Endothelial cell of umbilical vein (primary cell): ENCODE results near the gene ZNF143. TPM values are rescaled to one million over a fixed set of nuclear protein-coding genes. Genes with fewer than 3 reads are reported as not detected.

Experiments
- BruUV-seq: library from RNA; stranded (reverse); fragments of 400-500 nt; replicated peaks from 2 replicates; lab custom pipeline; 2021; lab: Mats Ljungman, UMichigan
- CTCF ChIA-PET: fragments of 300-600, 350-600 bp; sonication (Branson Sonifier 250); formaldehyde crosslinking; loops from one replicate; lab custom pipeline; 2021; ENCODE audit warnings: antibody characterized with exemption, inconsistent platforms; lab: Charles Lee
- POLR2A ChIA-PET: fragments of 300-600, 350-600 bp; sonication (Branson Sonifier 250); formaldehyde crosslinking; loops from one replicate; lab custom pipeline; 2021; ENCODE audit warnings: antibody characterized with exemption, inconsistent platforms; lab: Charles Lee
- DNase-seq: peaks from one replicate; pipeline ENCODE4 v3.0.0-alpha.2; 2011; ENCODE audit warnings: low read depth, low spot score
- FAIRE-seq: peaks from 2 replicates; lab custom pipeline; 2011; peaks lifted over from hg19 to GRCh38; lab: Jason Lieb, UNC
- H2AFZ ChIP-seq: 2 replicates; pipeline ENCODE4 v1.6.0; 2012; ENCODE audit warnings: low read depth, low read length, control low read depth, inconsistent platforms
- H3K27ac ChIP-seq: 2 replicates; pipeline ENCODE4 v1.5.1; 2011; ENCODE audit warnings: low read depth, mild to moderate bottlenecking, control low read depth, low read length, moderate library complexity; ENCODE audit not compliant: insufficient read depth
- H3K27me3 ChIP-seq, 2 experiments: 2 replicates each; pipeline versions ENCODE4 v1.6.0 to v1.6.1; 2011; ENCODE audit warnings: low read length in 2 of 2, mixed read lengths in 1 of 2; ENCODE audit not compliant: control insufficient read depth in 2 of 2, insufficient read depth in 2 of 2
- H3K36me3 ChIP-seq, 2 experiments: 2 replicates in 1 of 2; 3 replicates in 1 of 2; pipeline ENCODE4 v1.5.1; 2011; ENCODE audit warnings: low read length in 2 of 2, mild to moderate bottlenecking in 1 of 2, moderate library complexity in 1 of 2; ENCODE audit not compliant: control insufficient read depth in 2 of 2, insufficient read depth in 2 of 2; ENCODE audit errors: extremely low read depth in 1 of 2
- H3K4me1 ChIP-seq: 3 replicates; pipeline ENCODE4 v1.5.1; 2011; ENCODE audit warnings: mild to moderate bottlenecking, low read length; ENCODE audit not compliant: control insufficient read depth, insufficient read depth; ENCODE audit errors: extremely low read depth
- H3K4me2 ChIP-seq: 2 replicates; pipeline ENCODE4 v1.6.1; 2011; ENCODE audit warnings: low read length, control low read depth, mixed read lengths; ENCODE audit not compliant: insufficient read depth
- H3K4me3 ChIP-seq, 3 experiments: fragments of 200-600 bp in 1 of 3; sonication (generic), shearing (Covaris generic) in 1 of 3; replicated peaks in 1 of 3; 2 replicates each; pipeline ENCODE4 v1.5.1; 2011 to 2016; ENCODE audit warnings: control low read depth in 3 of 3, low read length in 3 of 3, mild to moderate bottlenecking in 2 of 3, inconsistent platforms in 1 of 3, low read depth in 1 of 3, moderate library complexity in 1 of 3; ENCODE audit not compliant: insufficient read depth in 1 of 3
- H3K79me2 ChIP-seq: 2 replicates; pipeline ENCODE4 v1.6.0; 2012; ENCODE audit warnings: low read length, inconsistent platforms; ENCODE audit not compliant: control insufficient read depth, insufficient read depth
- H3K9ac ChIP-seq: replicated peaks from 2 replicates; pipeline ENCODE3; 2011; ENCODE audit warnings: low read length, control low read depth; ENCODE audit not compliant: insufficient read depth; ENCODE audit errors: extremely low read depth
- H3K9me1 ChIP-seq: replicated peaks from 3 replicates; pipeline ENCODE4 v1.6.0; 2011; ENCODE audit warnings: mild to moderate bottlenecking, low read length; ENCODE audit not compliant: control insufficient read depth, insufficient read depth; ENCODE audit errors: extremely low read depth
- H3K9me3 ChIP-seq: replicated peaks from 2 replicates; pipeline ENCODE4 v1.5.1; 2012; ENCODE audit warnings: low read length, inconsistent platforms; ENCODE audit not compliant: control insufficient read depth, insufficient read depth
- H4K20me1 ChIP-seq: replicated peaks from 2 replicates; pipeline ENCODE3; 2011; ENCODE audit warnings: mild to moderate bottlenecking, low read length; ENCODE audit not compliant: control insufficient read depth, insufficient read depth; ENCODE audit errors: extremely low read depth
- FOS ChIP-seq: IDR thresholded peaks from 2 replicates; pipeline ENCODE4 v1.6.1; 2011; ENCODE audit warnings: mild to moderate bottlenecking, low read length, moderate library complexity, borderline replicate concordance; ENCODE audit not compliant: insufficient read depth
- GATA2 ChIP-seq: IDR thresholded peaks from 2 replicates; pipeline ENCODE4 v1.7.0; 2011; ENCODE audit warnings: low read depth, mild to moderate bottlenecking, moderate library complexity, mixed read lengths, low read length; ENCODE audit not compliant: insufficient read length, insufficient read depth
- JUN ChIP-seq: IDR thresholded peaks from 2 replicates; pipeline ENCODE4 v1.6.1; 2011; ENCODE audit warnings: borderline replicate concordance, low read depth; ENCODE audit not compliant: insufficient read length, insufficient read depth
- POLR2A ChIP-seq: IDR thresholded peaks from 2 replicates; pipeline ENCODE4 v1.6.1; 2012; ENCODE audit warnings: low read depth, mild to moderate bottlenecking, control low read depth, low read length
- POLR2AphosphoS5 ChIP-seq: IDR thresholded peaks from 2 replicates; pipeline ENCODE4 v1.6.1; 2012; ENCODE audit warnings: low read depth, mild to moderate bottlenecking, control low read depth, low read length, moderate library complexity; ENCODE audit not compliant: insufficient read depth
- dilution Hi-C: fragments of 300-500 bp; cut with MboI; formaldehyde crosslinking; loops from one replicate; pipeline ENCODE4 v1.15.0; 2019; ENCODE audit warnings: low sequenced_read_pairs; ENCODE audit not compliant: extremely low pct_ligation_motif_present
- intact Hi-C: fragments of 100-400 bp; cut with micrococcal nuclease; formaldehyde crosslinking; loops from one replicate; pipeline ENCODE4 v1.10.0; 2022
- polyA plus RNA-seq, 4 experiments: library from polyadenylated mRNA; depleted of rRNA in 3 of 4; stranded (reverse) in 3 of 4; unstranded in 1 of 4; fragments of >200 nt; gene quantifications; 2 replicates each; pipeline versions ENCODE4 v1.2.1 to v1.2.3, GENCODE V29; 2011 to 2012; ENCODE audit warnings: missing spikeins in 1 of 4
- total RNA-seq: library from RNA; stranded (reverse); gene quantifications from 2 replicates; pipeline ENCODE4 v1.2.3, GENCODE V29; 2021
- TF ChIP-seq, protein P1 (sequence below): IDR thresholded peaks from 2 replicates; pipeline ENCODE4 v1.6.1; 2011; ENCODE audit not compliant: insufficient read depth, insufficient read length
- TF ChIP-seq, protein P2 (sequence below), 2 donors: IDR thresholded peaks; 1 replicate in 1 of 2; 2 replicates in 1 of 2; pipeline ENCODE4 v1.5.1; 2011; ENCODE audit warnings: low read length in 2 of 2, mild to moderate bottlenecking in 2 of 2, moderate library complexity in 2 of 2, control low read depth in 1 of 2, inconsistent platforms in 1 of 2, low read depth in 1 of 2; ENCODE audit not compliant: insufficient read depth in 1 of 2; ENCODE audit errors: extremely low read depth in 1 of 2

Gene ZNF143
- total and polyA plus RNA-seq, 2 donors (not counting 3 experiments of a cell fraction or from before 2014, with no cell fraction given) = 19.0 to 29.8 TPM

DNA sequence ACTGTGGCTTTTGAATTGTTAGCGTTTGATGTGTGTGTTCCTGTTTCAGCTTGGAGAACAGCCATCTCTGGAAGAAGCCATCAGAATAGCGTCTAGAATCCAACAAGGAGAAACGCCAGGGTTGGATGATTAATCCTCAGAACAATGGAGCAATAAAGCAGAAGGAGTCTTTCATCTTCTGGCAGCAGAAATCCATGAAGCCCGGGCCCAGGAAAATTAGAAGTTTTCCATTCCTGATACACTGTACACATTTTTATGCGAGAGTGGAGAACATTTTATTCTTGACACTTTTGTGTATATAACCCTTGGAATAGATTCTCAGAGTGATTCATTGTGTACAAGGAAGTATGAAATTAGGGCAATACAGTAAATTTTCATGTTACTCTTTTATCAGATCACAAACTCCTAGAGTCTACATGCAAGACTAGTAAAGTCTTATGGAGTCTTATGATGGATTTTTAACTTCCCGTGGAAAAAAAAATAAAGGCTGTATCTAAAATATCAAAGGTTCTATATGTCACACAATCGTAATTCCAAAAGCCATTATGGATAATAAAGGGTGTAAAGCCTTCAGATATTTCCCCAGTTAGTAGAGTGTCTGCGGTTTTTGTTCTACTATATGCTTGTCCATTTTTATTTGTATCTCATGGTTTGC is 66.8 kb downstream of the ZNF143 start:
- intact Hi-C loops = loop anchor here (1.0 to 10.0 kb wide), 4 partner anchors 39 to 797 kb away; partner anchors contain the start of gene ZNF143
- no peaks in the 10 kb centered on the region for H3K79me2 ChIP-seq
- no TSS peak for BruUV-seq
- H3K9me1 ChIP-seq = no peaks in the 10 kb centered on the region
- H3K36me3 ChIP-seq = no peaks in the 10 kb centered on the region
- DNase-seq = peak; percentile 96
- ChIA-PET CTCF (interaction anchor here (1.0 to 1.2 kb wide), 5 partner anchors 10 to 49 kb away, joined by 3 to 5 read pairs (median 3); no protein-coding TSS in a partner anchor), POLR2A (interaction anchor here (1.2 to 1.4 kb wide), 2 partner anchors 24 to 67 kb away, joined by 3 to 4 read pairs; partner anchors contain the start of gene ZNF143)
- FAIRE-seq = peak; percentile 99
- H4K20me1 ChIP-seq = no peaks in the 10 kb centered on the region
- H3K9ac ChIP-seq = peak overlapping the region; percentile 71
- H3K4me1 ChIP-seq = peaks cover 27% of the 10 kb centered on the region
- H2AFZ ChIP-seq = peak overlapping the region; percentile 69
- TF ChIP-seq POLR2A = peak; percentile 21
- TF ChIP-seq, protein P1, sequence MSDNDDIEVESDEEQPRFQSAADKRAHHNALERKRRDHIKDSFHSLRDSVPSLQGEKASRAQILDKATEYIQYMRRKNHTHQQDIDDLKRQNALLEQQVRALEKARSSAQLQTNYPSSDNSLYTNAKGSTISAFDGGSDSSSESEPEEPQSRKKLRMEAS = no peak
- peak; percentile 39 for TF ChIP-seq JUN
- peak; percentile 25 for TF ChIP-seq GATA2
- peak; percentile 40 for TF ChIP-seq FOS
- TF ChIP-seq, protein P2, sequence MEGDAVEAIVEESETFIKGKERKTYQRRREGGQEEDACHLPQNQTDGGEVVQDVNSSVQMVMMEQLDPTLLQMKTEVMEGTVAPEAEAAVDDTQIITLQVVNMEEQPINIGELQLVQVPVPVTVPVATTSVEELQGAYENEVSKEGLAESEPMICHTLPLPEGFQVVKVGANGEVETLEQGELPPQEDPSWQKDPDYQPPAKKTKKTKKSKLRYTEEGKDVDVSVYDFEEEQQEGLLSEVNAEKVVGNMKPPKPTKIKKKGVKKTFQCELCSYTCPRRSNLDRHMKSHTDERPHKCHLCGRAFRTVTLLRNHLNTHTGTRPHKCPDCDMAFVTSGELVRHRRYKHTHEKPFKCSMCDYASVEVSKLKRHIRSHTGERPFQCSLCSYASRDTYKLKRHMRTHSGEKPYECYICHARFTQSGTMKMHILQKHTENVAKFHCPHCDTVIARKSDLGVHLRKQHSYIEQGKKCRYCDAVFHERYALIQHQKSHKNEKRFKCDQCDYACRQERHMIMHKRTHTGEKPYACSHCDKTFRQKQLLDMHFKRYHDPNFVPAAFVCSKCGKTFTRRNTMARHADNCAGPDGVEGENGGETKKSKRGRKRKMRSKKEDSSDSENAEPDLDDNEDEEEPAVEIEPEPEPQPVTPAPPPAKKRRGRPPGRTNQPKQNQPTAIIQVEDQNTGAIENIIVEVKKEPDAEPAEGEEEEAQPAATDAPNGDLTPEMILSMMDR (IDR thresholded peaks at IDR 0.05; ENCODE audit: extremely low read depth in 1 of 2, insufficient read depth in 1 of 2, low read depth in 1 of 2, low read length in 2 of 2) = no peak
- peak; percentile 15 for TF ChIP-seq POLR2AphosphoS5
- peak overlapping the region; percentile 82 for H3K27ac ChIP-seq
- H3K4me2 ChIP-seq = peak overlapping the region; percentile 70
- H3K27me3 ChIP-seq = no peaks in the 10 kb centered on the region
- dilution Hi-C loops = no loop called here
- H3K9me3 ChIP-seq = no peaks in the 10 kb centered on the region
- peak overlapping the region in 1 of 3 experiments; percentile 20 for H3K4me3 ChIP-seq
